ENCODE data around the gene LSR.

The LSR gene

DNA sequence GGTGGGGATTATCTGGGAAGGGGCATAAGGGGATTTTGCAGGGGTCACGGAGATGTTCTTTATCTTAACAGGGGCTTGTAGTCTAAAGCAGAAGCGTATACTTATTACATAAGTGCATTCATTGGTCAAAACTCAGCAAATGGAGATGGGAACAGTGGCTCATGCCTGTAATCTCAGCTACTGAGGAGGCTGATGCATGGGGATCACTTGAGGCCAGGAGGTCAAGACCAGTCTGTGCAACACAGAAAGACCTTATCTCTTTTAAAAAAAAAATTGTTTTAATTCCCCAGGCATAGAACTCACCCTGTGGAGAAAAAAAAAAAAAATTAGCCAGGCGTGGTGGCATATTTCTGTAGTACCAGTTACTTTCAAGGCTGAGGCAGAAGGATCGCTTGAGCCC, 39.2 kb upstream of the LSR start:
- TF ChIP-seq TCF12 (IDR thresholded peaks at IDR 0.05; ENCODE audit: low read depth) (no peak), NFIC (IDR thresholded peaks at IDR 0.05) (no peak), YY1 (IDR thresholded peaks at IDR 0.05; ENCODE audit: low read depth) (no peak), ZBTB7A (IDR thresholded peaks at IDR 0.05; ENCODE audit: low read depth) (no peak), CREB1 (IDR thresholded peaks at IDR 0.05; ENCODE audit: low read depth) (no peak), RAD21 (IDR thresholded peaks at IDR 0.05; ENCODE audit: low read depth) (no peak), EP300 (IDR thresholded peaks at IDR 0.05; ENCODE audit: borderline replicate concordance) (no peak), USF1 (IDR thresholded peaks at IDR 0.05) (no peak), TAF1 (IDR thresholded peaks at IDR 0.05; ENCODE audit: low read depth) (no peak), FOXM1 (IDR thresholded peaks at IDR 0.05; ENCODE audit: borderline replicate concordance, low read depth) (no peak), CEBPB (IDR thresholded peaks at IDR 0.05) (no peak), EGR1 (IDR thresholded peaks at IDR 0.05) (no peak), TEAD4 (IDR thresholded peaks at IDR 0.05) (no peak)
- TF ChIP-seq, protein P1, sequence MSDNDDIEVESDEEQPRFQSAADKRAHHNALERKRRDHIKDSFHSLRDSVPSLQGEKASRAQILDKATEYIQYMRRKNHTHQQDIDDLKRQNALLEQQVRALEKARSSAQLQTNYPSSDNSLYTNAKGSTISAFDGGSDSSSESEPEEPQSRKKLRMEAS (IDR thresholded peaks at IDR 0.05): no peak
- TF ChIP-seq, protein P2, sequence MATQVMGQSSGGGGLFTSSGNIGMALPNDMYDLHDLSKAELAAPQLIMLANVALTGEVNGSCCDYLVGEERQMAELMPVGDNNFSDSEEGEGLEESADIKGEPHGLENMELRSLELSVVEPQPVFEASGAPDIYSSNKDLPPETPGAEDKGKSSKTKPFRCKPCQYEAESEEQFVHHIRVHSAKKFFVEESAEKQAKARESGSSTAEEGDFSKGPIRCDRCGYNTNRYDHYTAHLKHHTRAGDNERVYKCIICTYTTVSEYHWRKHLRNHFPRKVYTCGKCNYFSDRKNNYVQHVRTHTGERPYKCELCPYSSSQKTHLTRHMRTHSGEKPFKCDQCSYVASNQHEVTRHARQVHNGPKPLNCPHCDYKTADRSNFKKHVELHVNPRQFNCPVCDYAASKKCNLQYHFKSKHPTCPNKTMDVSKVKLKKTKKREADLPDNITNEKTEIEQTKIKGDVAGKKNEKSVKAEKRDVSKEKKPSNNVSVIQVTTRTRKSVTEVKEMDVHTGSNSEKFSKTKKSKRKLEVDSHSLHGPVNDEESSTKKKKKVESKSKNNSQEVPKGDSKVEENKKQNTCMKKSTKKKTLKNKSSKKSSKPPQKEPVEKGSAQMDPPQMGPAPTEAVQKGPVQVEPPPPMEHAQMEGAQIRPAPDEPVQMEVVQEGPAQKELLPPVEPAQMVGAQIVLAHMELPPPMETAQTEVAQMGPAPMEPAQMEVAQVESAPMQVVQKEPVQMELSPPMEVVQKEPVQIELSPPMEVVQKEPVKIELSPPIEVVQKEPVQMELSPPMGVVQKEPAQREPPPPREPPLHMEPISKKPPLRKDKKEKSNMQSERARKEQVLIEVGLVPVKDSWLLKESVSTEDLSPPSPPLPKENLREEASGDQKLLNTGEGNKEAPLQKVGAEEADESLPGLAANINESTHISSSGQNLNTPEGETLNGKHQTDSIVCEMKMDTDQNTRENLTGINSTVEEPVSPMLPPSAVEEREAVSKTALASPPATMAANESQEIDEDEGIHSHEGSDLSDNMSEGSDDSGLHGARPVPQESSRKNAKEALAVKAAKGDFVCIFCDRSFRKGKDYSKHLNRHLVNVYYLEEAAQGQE (IDR thresholded peaks at IDR 0.05; ENCODE audit: low read depth): no peak

DNA sequence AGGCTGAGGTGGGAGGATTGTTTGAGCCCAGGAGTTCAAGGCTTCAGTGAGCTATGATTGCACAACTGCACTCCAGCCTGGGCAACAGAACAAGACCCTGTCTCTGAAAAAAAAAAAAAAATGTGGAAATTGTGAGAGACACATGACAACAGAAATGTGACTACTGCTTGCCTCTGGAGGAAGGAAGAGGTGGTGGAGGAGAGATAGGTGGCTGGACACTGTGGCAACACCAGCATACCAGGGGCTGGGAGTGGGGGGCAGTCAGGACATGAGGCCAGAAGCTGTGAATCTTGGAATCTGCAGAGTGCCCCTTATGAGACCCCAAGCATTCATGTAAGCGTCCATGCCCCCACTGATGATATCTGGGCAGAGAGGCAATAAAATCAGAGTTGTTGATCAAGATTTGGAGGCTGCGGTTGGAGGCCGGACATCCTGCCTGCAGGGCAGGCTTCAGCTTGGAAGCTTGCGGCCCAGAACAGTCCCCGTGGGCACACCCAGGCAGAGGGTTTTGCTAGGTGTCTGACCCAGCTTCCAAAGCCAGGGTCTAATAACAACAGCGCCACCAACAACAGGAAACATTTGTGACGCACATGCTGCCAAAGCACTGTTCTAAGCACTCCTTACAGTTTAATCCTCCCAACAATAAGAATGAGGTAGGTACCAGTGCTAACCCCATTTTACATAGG, 37.1 kb upstream of the LSR start:
- TF ChIP-seq, protein P1 (IDR thresholded peaks at IDR 0.05): no peak
- TF ChIP-seq EP300 (IDR thresholded peaks at IDR 0.05; ENCODE audit: borderline replicate concordance) (no peak), FOXM1 (IDR thresholded peaks at IDR 0.05; ENCODE audit: borderline replicate concordance, low read depth) (no peak), TCF12 (IDR thresholded peaks at IDR 0.05; ENCODE audit: low read depth) (no peak), CREB1 (IDR thresholded peaks at IDR 0.05; ENCODE audit: low read depth) (no peak), YY1 (IDR thresholded peaks at IDR 0.05; ENCODE audit: low read depth) (no peak), CEBPB (IDR thresholded peaks at IDR 0.05) (no peak), NFIC (IDR thresholded peaks at IDR 0.05) (no peak), RAD21 (IDR thresholded peaks at IDR 0.05; ENCODE audit: low read depth) (no peak), ZBTB7A (IDR thresholded peaks at IDR 0.05; ENCODE audit: low read depth) (no peak), TAF1 (IDR thresholded peaks at IDR 0.05; ENCODE audit: low read depth) (no peak), USF1 (IDR thresholded peaks at IDR 0.05) (no peak)
- TF ChIP-seq, protein P2 (IDR thresholded peaks at IDR 0.05; ENCODE audit: low read depth): no peak

GRCh38 chr19:35212241-35212640, 36.6 kb upstream of the LSR start:
- no peak for TF ChIP-seq RAD21 (IDR thresholded peaks at IDR 0.05; ENCODE audit: low read depth)
- TF ChIP-seq, protein P1 (IDR thresholded peaks at IDR 0.05): no peak
- no peak for TF ChIP-seq TCF12 (IDR thresholded peaks at IDR 0.05; ENCODE audit: low read depth)
- TF ChIP-seq CREB1 (IDR thresholded peaks at IDR 0.05; ENCODE audit: low read depth): no peak
- TF ChIP-seq YY1 (IDR thresholded peaks at IDR 0.05; ENCODE audit: low read depth): no peak
- no peak for TF ChIP-seq TEAD4 (IDR thresholded peaks at IDR 0.05)
- TF ChIP-seq USF1 (IDR thresholded peaks at IDR 0.05): no peak
- TF ChIP-seq, protein P2 (IDR thresholded peaks at IDR 0.05; ENCODE audit: low read depth): no peak
- TF ChIP-seq NFIC (IDR thresholded peaks at IDR 0.05): no peak
- no peak for TF ChIP-seq FOXM1 (IDR thresholded peaks at IDR 0.05; ENCODE audit: borderline replicate concordance, low read depth)
- TF ChIP-seq EGR1 (IDR thresholded peaks at IDR 0.05): no peak
- no peak for TF ChIP-seq TAF1 (IDR thresholded peaks at IDR 0.05; ENCODE audit: low read depth)
- TF ChIP-seq ZBTB7A (IDR thresholded peaks at IDR 0.05; ENCODE audit: low read depth): no peak
- TF ChIP-seq CEBPB (IDR thresholded peaks at IDR 0.05): no peak
- TF ChIP-seq EP300 (IDR thresholded peaks at IDR 0.05; ENCODE audit: borderline replicate concordance): no peak
